Gastroesophageal sphincter (tissue), 3 donors: Measurements from ENCODE around the gene MRPL3.

Experiments
- POLR2A ChIP-seq, 2 donors: fragments of 450-650 bp; IDR thresholded peaks; one replicate each; pipeline ENCODE4 v1.6.1; 2017; ENCODE audit warnings: antibody characterized with exemption in 2 of 2, mild to moderate bottlenecking in 2 of 2, moderate library complexity in 1 of 2
- TF ChIP-seq, protein P1 (sequence below), 4 experiments: fragments of 200-600 bp in 2 of 4; fragments of 450-650 bp in 2 of 4; sonication (generic) in 1 of 4; IDR thresholded peaks; one replicate each; pipeline ENCODE4 v1.5.1; 2017 to 2019; ENCODE audit warnings: antibody characterized with exemption in 4 of 4, mild to moderate bottlenecking in 2 of 4, moderate library complexity in 2 of 4

DNA sequence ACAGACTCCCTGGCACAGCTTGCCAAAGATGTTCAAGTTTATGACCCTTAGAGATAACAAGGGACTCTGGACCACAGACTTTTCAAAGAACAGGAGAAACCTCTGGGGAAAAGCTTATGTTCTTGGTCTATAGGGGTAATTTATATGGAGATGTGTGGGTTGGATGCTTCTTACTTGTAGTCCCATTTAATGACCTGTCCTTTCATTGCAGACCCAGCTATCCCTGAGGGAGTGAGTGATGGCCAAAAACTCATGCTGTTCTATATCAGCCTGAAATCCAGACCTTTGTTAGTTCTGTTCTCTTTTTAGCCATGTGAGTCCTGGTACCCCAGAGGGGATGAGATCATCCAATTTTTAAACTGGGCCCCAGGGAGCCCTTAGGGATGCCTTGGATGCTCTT is 43.7 kb upstream of the MRPL3 start:
- TF ChIP-seq, protein P1, sequence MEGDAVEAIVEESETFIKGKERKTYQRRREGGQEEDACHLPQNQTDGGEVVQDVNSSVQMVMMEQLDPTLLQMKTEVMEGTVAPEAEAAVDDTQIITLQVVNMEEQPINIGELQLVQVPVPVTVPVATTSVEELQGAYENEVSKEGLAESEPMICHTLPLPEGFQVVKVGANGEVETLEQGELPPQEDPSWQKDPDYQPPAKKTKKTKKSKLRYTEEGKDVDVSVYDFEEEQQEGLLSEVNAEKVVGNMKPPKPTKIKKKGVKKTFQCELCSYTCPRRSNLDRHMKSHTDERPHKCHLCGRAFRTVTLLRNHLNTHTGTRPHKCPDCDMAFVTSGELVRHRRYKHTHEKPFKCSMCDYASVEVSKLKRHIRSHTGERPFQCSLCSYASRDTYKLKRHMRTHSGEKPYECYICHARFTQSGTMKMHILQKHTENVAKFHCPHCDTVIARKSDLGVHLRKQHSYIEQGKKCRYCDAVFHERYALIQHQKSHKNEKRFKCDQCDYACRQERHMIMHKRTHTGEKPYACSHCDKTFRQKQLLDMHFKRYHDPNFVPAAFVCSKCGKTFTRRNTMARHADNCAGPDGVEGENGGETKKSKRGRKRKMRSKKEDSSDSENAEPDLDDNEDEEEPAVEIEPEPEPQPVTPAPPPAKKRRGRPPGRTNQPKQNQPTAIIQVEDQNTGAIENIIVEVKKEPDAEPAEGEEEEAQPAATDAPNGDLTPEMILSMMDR (IDR thresholded peaks at IDR 0.05) = no peak
- no peak for TF ChIP-seq POLR2A (IDR thresholded peaks at IDR 0.05)
